ENCODE data around the gene XPR1.

DNA sequence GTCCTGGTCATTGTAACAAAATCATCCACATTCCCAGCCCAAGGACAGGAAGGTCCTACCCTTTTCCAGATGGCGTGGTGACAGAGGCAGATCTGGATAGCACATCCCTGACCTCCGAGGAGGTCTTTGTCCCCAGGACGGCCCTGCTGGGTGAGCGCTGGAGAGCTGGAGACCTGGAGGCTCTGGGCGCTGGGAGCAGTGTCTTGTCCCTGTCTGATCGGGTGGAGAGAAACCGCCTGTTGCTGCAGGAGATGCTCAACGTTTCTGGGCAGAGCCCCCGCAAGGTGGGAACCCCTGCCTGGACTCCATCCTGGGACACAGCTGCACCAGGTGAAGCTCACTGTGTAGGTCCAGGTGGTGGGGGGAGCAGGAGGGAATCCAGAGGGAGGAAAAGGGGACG lies 284.9 kb downstream of the XPR1 start:
- TF ChIP-seq, protein P1, sequence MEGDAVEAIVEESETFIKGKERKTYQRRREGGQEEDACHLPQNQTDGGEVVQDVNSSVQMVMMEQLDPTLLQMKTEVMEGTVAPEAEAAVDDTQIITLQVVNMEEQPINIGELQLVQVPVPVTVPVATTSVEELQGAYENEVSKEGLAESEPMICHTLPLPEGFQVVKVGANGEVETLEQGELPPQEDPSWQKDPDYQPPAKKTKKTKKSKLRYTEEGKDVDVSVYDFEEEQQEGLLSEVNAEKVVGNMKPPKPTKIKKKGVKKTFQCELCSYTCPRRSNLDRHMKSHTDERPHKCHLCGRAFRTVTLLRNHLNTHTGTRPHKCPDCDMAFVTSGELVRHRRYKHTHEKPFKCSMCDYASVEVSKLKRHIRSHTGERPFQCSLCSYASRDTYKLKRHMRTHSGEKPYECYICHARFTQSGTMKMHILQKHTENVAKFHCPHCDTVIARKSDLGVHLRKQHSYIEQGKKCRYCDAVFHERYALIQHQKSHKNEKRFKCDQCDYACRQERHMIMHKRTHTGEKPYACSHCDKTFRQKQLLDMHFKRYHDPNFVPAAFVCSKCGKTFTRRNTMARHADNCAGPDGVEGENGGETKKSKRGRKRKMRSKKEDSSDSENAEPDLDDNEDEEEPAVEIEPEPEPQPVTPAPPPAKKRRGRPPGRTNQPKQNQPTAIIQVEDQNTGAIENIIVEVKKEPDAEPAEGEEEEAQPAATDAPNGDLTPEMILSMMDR (IDR thresholded peaks at IDR 0.05) = no peak
- TF ChIP-seq POLR2A (IDR thresholded peaks at IDR 0.05) = no peak
